ENCODE results near the gene ING1. TPM values are rescaled to one million over a fixed set of nuclear protein-coding genes. Genes with fewer than 3 reads are reported as not detected.
"Not testable (repeated sequence)": the region's sequence is repeated elsewhere in the genome, so short reads cannot be mapped to it uniquely, and the experiment has no call there.

ING1 gene
- total and polyA plus RNA-seq, 2 of the 4 experiments (the other 2 are of a cell fraction) = 9.1 to 13.5 TPM

- TF ChIP-seq POLR2A (IDR thresholded peaks at IDR 0.05; ENCODE audit: low read depth, low read length) (no peak), RCOR1 (IDR thresholded peaks at IDR 0.05; ENCODE audit: insufficient replicate concordance, low read length) (no peak), CHD1 (IDR thresholded peaks at IDR 0.05; ENCODE audit: low read depth, low read length) (no peak)
- in situ Hi-C loops (cut with MboI; ENCODE audit: low sequenced_read_pairs) = no loop called here
- no peaks in the 10 kb centered on the region for H3K9me1 ChIP-seq (ENCODE audit: insufficient read depth, low read length)
- H3K27me3 ChIP-seq (ENCODE audit: control insufficient read depth, insufficient read depth, low read length) = no peaks in the 10 kb centered on the region
- H3K14ac ChIP-seq (replicated peaks; ENCODE audit: low read depth, low read length) = no peak overlapping the region
- no peak overlapping the region for H3K4me3 ChIP-seq (ENCODE audit: insufficient read depth, low read depth, low read length)
- H4K20me1 ChIP-seq (ENCODE audit: insufficient read depth, low read length) = no peaks in the 10 kb centered on the region
- no peak overlapping the region for H2AFZ ChIP-seq (replicated peaks; ENCODE audit: low read length, poor library complexity)
- no peak overlapping the region for H4K91ac ChIP-seq (ENCODE audit: insufficient read depth, low read depth, low read length)
- no peak overlapping the region for H2BK120ac ChIP-seq (ENCODE audit: low read depth, low read length)
- CTCF ChIA-PET = no interaction called here
- H3K36me3 ChIP-seq (ENCODE audit: control insufficient read depth, insufficient read depth, low read length) = peaks cover 35% of the 10 kb centered on the region
- H2AK9ac ChIP-seq (replicated peaks; ENCODE audit: low read depth, low read length, poor library complexity) = no peak overlapping the region
- no TSS peak for BruUV-seq (replicated peaks)
- WGBS, 2 experiments (ENCODE audit: extremely low coverage in 2 of 2, insufficient read length in 1 of 2) = no CpG with 5 or more reads among the region's 9 CpGs
- no peak overlapping the region for H2BK20ac ChIP-seq (ENCODE audit: low read depth, low read length)
- no peak overlapping the region for H4K8ac ChIP-seq (ENCODE audit: low read depth in 2 of 2, low read length in 2 of 2)
- no peak overlapping the region for H2BK5ac ChIP-seq (ENCODE audit: low read depth, low read length, poor library complexity, severe bottlenecking)
- POLR2A ChIA-PET (ENCODE audit: unreplicated experiment) = no interaction called here
- no peak overlapping the region for H3K4ac ChIP-seq (ENCODE audit: low read depth, low read length)
- no peak overlapping the region for H3K56ac ChIP-seq (ENCODE audit: extremely low read depth, insufficient read depth, low read length)
- H4K5ac ChIP-seq (ENCODE audit: low read depth, low read length) = no peak overlapping the region
- ATAC-seq (ENCODE audit: low read depth) (no peak), DNase-seq (no peak)
- dilution Hi-C loops (cut with HindIII; ENCODE audit: low sequenced_read_pairs, unreplicated experiment) = no loop called here
- no peak overlapping the region for H3K27ac ChIP-seq (ENCODE audit: insufficient read depth, low read length)
- H3K79me1 ChIP-seq (ENCODE audit: low read depth in 1 of 2, low read length in 2 of 2) = peaks cover 0 to 3% of the 10 kb centered on the region in 2 experiments; a peak in 2 of 4 replicates
- no peaks in the 10 kb centered on the region for H3K4me1 ChIP-seq (ENCODE audit: control insufficient read depth, insufficient read depth, low read length)
- H3K9ac ChIP-seq (ENCODE audit: low read depth, low read length) = no peak overlapping the region
- no peak overlapping the region for H2BK15ac ChIP-seq (ENCODE audit: low read depth, low read length)
- intact Hi-C loops (cut with micrococcal nuclease) = no loop called here
- no peak overlapping the region for H3K18ac ChIP-seq (ENCODE audit: low read depth, low read length)
- H3K4me2 ChIP-seq (ENCODE audit: low read depth, low read length) = no peak overlapping the region
- no peak overlapping the region for H2AK5ac ChIP-seq (ENCODE audit: low read depth, low read length)
- H3K9me3 ChIP-seq (ENCODE audit: control insufficient read depth, insufficient read depth, low read length) = no peaks in the 10 kb centered on the region
- H3K23ac ChIP-seq (ENCODE audit: low read depth, low read length) = no peak overlapping the region
Measured at GRCh38 chr13:110669036-110669435, 44.5 kb upstream of the ING1 start.

- CTCF ChIA-PET = interaction anchor here (0.6 kb wide), 1 partner anchor 156 kb away, joined by 4 read pairs; no protein-coding TSS in a partner anchor
- 80% methylated on average over 1 of the region's 11 CpGs; no CpG with 5 or more reads in 1 of the 2 experiments for WGBS, 2 experiments (ENCODE audit: extremely low coverage in 2 of 2, insufficient read length in 1 of 2)
- H3K4ac ChIP-seq (ENCODE audit: low read depth, low read length) = not testable (repeated sequence)
Measured at GRCh38 chr13:110669814-110670213, 43.7 kb upstream of the ING1 start.

More at GRCh38 chr13:110669814-110670213, 43.7 kb upstream of the ING1 start:
- H3K4me1 ChIP-seq (ENCODE audit: control insufficient read depth, insufficient read depth, low read length); BruUV-seq (replicated peaks); H2AK9ac ChIP-seq (replicated peaks; ENCODE audit: low read depth, low read length, poor library complexity); H4K5ac ChIP-seq (ENCODE audit: low read depth, low read length); H3K18ac ChIP-seq (ENCODE audit: low read depth, low read length); H3K9me1 ChIP-seq (ENCODE audit: insufficient read depth, low read length); H3K9me3 ChIP-seq (ENCODE audit: control insufficient read depth, insufficient read depth, low read length); H3K9ac ChIP-seq (ENCODE audit: low read depth, low read length); H3K14ac ChIP-seq (replicated peaks; ENCODE audit: low read depth, low read length); POLR2A ChIA-PET (ENCODE audit: unreplicated experiment); H2BK20ac ChIP-seq (ENCODE audit: low read depth, low read length); in situ Hi-C loops (cut with MboI; ENCODE audit: low sequenced_read_pairs); DNase-seq; H3K56ac ChIP-seq (ENCODE audit: extremely low read depth, insufficient read depth, low read length); H3K27ac ChIP-seq (ENCODE audit: insufficient read depth, low read length); H2AK5ac ChIP-seq (ENCODE audit: low read depth, low read length); H4K20me1 ChIP-seq (ENCODE audit: insufficient read depth, low read length); H2BK15ac ChIP-seq (ENCODE audit: low read depth, low read length); H2BK120ac ChIP-seq (ENCODE audit: low read depth, low read length); H3K23ac ChIP-seq (ENCODE audit: low read depth, low read length); H2AFZ ChIP-seq (replicated peaks; ENCODE audit: low read length, poor library complexity); H4K8ac ChIP-seq (ENCODE audit: low read depth in 2 of 2, low read length in 2 of 2); dilution Hi-C loops (cut with HindIII; ENCODE audit: low sequenced_read_pairs, unreplicated experiment); ATAC-seq (ENCODE audit: low read depth); intact Hi-C loops (cut with micrococcal nuclease); H3K79me1 ChIP-seq (ENCODE audit: low read depth in 1 of 2, low read length in 2 of 2); H4K91ac ChIP-seq (ENCODE audit: insufficient read depth, low read depth, low read length); H3K4me2 ChIP-seq (ENCODE audit: low read depth, low read length); H3K27me3 ChIP-seq (ENCODE audit: control insufficient read depth, insufficient read depth, low read length); H2BK5ac ChIP-seq (ENCODE audit: low read depth, low read length, poor library complexity, severe bottlenecking); H3K4me3 ChIP-seq (ENCODE audit: insufficient read depth, low read depth, low read length): not testable (repeated sequence)
- H3K36me3 ChIP-seq (ENCODE audit: control insufficient read depth, insufficient read depth, low read length) = peaks cover 29% of the 10 kb centered on the region

Data from IMR-90 (cell line).